Measurements from ENCODE around the gene RNF213.

Gene RNF213

DNA sequence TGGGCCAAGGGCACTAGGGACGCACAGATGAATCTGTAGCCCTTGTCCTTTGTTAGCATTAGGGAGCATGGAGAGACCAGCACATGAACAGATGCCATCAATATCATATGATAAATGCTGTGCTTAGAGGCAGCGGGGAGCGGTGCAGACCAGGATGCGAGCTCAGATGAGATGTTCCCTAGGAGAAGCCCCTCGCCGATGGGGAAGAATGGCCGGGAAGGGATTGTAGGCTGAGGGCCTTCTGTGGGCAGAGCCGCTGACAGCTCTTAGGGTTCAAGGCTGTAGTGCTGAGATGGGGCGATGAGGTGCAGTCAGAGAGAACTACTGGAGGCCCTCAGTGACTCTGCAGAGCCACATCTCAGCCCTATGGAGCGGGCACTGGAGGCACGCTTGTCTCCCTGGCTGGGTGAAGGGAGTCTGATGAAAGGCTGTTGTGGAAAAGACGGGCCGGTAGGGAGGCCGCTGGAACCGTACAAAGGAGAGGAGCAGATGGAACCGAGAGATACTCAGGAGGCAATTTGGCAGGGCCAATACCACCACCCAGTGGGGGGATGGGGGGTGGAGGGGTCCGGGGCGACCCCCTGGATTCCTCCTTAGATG lies 88.0 kb downstream of the RNF213 start:
- H3K4me3 ChIP-seq (ENCODE audit: low read depth, low read length): no peak overlapping the region
- TF ChIP-seq, protein P1, sequence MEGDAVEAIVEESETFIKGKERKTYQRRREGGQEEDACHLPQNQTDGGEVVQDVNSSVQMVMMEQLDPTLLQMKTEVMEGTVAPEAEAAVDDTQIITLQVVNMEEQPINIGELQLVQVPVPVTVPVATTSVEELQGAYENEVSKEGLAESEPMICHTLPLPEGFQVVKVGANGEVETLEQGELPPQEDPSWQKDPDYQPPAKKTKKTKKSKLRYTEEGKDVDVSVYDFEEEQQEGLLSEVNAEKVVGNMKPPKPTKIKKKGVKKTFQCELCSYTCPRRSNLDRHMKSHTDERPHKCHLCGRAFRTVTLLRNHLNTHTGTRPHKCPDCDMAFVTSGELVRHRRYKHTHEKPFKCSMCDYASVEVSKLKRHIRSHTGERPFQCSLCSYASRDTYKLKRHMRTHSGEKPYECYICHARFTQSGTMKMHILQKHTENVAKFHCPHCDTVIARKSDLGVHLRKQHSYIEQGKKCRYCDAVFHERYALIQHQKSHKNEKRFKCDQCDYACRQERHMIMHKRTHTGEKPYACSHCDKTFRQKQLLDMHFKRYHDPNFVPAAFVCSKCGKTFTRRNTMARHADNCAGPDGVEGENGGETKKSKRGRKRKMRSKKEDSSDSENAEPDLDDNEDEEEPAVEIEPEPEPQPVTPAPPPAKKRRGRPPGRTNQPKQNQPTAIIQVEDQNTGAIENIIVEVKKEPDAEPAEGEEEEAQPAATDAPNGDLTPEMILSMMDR (IDR thresholded peaks at IDR 0.05; ENCODE audit: low read depth, low read length): no peak

DNA sequence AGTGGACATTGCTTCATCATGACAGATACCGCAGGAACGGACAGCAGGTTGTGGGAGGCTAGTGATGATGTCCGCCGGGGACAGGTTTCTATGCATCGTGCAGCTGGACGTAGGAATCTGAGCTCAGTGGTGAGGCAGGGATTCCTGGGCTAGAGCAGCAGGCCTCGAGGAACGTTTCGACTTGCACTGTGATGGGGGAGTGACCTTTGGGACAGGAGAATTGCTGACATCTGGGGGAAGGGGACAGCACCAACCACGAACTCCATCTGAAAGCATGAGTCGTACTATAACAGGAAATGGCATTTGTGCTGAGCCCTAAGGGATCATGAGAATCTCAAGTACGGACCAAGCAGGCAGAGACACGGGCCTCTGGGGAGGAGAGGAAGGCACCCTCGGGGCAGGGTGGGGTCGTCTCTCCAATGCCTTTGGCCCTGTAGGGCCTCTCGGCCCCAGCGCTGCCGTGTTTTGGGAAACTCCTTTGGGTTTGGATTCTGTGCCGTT lies 88.5 kb downstream of the RNF213 start:
- TF ChIP-seq, protein P1 (IDR thresholded peaks at IDR 0.05; ENCODE audit: low read depth, low read length): no peak
- no peak overlapping the region for H3K4me3 ChIP-seq (ENCODE audit: low read depth, low read length)

DNA sequence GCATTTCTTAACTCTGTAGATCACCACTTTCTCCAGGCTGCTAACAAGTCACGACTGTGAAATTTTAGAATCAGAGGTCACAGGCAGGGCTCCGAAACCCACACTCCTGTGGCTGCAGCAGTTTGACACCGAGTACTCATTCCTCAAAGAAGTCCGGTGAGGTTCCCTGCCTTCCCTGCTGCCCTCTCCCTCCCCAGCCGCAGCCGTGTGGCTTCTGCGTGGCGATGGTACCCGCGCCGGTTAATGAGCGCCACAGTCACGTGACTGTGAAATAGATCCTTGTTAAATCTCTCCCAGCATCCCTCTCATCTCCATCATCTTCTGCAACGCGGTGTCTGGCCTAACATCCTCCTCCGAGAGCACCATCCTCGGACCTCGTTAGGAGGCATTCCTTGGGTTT lies 89.1 kb downstream of the RNF213 start:
- TF ChIP-seq, protein P1 (IDR thresholded peaks at IDR 0.05; ENCODE audit: low read depth, low read length): no peak
- no peak overlapping the region for H3K4me3 ChIP-seq (ENCODE audit: low read depth, low read length)

DNA sequence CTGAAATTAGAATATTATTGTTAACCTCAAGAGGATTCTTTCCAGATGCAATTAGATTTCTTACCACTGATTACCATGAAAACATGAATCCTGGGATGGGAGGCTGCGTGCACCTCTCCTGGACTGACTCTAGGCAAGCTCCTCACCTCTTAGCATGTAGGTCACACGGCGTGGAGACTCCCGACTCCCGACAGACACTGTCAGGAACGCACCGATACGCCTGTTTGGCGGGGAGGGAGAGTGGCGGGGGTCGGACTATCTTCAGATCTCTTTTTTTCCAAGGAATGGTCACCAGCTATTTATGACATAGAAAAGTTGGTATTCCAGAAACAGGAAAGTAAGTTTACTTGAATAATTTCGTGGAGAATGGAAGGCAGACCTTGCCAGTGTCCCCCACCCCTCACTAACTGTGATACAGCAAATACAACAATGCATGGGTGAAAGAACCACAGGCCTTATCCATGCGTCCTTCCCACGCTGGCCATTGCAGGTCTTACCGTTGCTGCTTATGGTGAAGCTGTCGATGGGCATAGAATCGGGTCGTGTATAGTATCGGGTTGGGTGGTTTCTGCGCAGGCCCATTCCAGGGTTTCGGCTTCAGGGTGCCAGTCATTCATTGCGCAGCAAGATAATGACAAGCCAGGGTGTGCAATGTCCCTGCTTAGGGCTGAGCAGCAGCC lies 91.7 kb downstream of the RNF213 start:
- H3K4me3 ChIP-seq (ENCODE audit: low read depth, low read length): no peak overlapping the region
- TF ChIP-seq, protein P1 (IDR thresholded peaks at IDR 0.05; ENCODE audit: low read depth, low read length): no peak

DNA sequence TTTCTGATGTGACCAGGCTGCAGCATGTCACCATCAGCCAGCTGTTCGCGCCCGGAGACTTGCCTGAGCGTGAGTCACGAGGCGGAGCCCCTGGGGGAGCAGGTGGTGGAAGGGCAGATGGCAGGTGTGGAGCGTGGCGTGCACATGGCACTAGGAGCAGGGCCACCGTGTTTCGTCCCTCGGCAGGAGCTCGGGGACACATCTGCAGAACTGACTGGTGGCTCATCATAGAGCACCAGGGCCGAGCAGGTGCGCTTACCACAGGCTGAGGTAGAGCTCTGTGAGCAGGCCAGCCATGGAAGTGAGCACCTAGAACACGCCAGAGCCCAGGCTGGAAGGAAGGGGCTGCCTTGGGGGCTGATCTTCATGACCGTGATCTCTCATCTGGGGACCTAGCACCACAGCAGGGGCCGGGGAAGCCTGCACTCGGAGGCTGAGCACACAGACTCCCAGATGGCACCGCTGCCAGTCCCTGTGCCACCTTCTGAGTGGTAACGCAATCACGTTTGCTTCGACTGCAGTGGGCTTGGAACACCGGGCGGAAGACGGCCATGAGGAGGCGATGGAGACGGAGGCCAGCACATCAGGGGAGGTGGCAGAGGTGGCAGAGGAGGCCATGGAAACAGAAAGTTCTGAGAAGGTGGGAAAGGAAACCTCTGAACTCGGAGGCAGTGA lies 92.5 kb downstream of the RNF213 start:
- TF ChIP-seq, protein P1 (IDR thresholded peaks at IDR 0.05; ENCODE audit: low read depth, low read length): no peak
- no peak overlapping the region for H3K4me3 ChIP-seq (ENCODE audit: low read depth, low read length)

DNA sequence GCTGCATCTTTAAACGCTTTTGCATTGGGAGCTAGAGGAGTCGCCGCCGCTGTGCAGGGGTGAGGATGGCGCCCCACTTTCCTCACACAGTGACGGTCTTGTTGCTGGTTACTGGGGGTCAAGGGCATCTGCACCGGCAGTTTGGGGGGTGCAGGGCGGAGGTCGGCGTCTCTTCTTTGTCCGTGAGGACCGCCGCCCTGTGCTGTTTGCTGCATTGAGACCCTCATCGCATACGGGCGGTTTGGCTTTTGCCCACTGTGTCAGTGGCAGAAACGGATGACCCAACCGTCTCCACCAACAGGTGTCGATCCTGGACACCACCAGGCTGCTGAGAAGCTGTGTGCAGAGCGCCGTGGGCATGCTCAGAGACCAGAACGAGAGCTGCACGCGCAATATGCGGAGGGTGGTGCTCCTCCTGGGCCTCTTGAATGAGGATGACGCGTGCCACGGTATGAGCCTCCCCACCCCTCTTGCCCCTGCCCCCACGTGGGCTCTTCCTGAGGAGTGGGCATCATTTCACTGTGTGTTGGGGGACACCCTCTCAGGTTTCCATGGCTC lies 93.1 kb downstream of the RNF213 start:
- H3K4me3 ChIP-seq (ENCODE audit: low read depth, low read length): no peak overlapping the region
- TF ChIP-seq, protein P1 (IDR thresholded peaks at IDR 0.05; ENCODE audit: low read depth, low read length): no peak
